DOHH2 (cell line): ENCODE data around the gene ADRA2B.

ENCODE experiments used
- CTCF ChIP-seq: fragments of 200-600 bp; sonication (generic); IDR thresholded peaks from one replicate; pipeline ENCODE4 v1.5.1; 2014; ENCODE audit warnings: antibody characterized with exemption, mild to moderate bottlenecking, low read depth, low read length; ENCODE audit not compliant: poor library complexity, severe bottlenecking
- EZH2phosphoT487 ChIP-seq: fragments of 200-600 bp; sonication (generic); IDR thresholded peaks from 2 replicates; pipeline ENCODE4 v1.6.1; 2017; ENCODE audit warnings: borderline replicate concordance, mild to moderate bottlenecking, antibody characterized with exemption, low read length, moderate library complexity, mixed read lengths

DNA sequence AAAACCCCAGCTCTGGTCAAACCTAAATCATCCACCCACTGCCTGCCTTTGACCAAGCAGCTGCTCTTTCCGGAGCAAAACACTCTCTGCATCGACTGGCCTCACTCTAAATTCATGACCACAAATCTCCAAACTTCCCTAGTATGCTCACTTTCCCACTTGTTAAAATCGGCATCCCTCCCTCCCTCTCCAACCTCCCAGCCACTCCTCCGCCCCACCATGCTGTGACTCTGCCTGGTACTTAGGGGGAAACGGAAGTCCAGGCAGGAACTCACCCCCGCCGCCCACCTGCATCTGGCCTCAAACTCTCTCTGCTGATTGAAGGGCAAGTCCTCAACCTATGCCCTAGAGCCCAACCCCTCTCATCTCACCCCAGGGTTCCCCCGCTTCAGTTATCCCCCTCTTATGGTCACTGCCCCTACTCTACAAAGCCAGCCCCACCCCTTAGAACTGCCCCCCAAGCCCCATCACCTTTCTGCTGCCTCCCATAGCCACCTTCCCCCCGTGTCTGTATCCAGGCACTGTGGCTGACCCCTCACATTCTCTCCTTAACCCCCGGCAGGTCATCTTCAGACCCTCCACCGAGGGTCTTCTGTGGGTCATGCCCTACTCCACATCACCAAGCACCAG is 3.8 kb upstream of the ADRA2B start:
- TF ChIP-seq CTCF, result no peak
- no peak for TF ChIP-seq EZH2phosphoT487
